Astrocyte (in vitro differentiated cells and primary cell): Measurements from ENCODE around the gene EPS8.

ENCODE experiments used
- EZH2 ChIP-seq: IDR thresholded peaks from 2 replicates; pipeline ENCODE4 v1.6.1; 2012; ENCODE audit warnings: mild to moderate bottlenecking, low read length, inconsistent platforms; ENCODE audit not compliant: insufficient read depth
- TF ChIP-seq, protein P1 (sequence below): IDR thresholded peaks from 2 replicates; pipeline ENCODE4 v1.5.1; 2011; ENCODE audit warnings: low read depth, mild to moderate bottlenecking, inconsistent platforms, low read length, moderate library complexity; ENCODE audit not compliant: insufficient read depth

DNA sequence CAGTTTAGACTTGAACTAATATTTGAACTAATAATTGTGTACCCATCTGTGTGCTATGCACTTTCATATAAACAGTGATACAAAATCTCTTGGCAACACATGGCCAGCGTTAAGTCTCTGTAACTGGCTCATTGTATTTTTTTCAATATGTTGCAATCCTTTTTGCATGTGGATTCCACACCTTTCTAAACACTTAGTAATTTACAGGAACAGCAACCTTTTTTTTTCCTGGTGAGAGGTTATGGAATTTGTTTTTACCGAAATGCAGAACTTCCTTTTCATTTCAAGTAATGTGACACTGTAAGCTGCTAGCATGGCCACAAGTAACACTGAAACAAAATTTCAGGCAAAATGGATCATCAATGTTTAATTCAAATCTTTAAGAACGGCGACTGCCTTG, 45.4 kb upstream of the EPS8 start:
- no peak for TF ChIP-seq EZH2
- TF ChIP-seq, protein P1, sequence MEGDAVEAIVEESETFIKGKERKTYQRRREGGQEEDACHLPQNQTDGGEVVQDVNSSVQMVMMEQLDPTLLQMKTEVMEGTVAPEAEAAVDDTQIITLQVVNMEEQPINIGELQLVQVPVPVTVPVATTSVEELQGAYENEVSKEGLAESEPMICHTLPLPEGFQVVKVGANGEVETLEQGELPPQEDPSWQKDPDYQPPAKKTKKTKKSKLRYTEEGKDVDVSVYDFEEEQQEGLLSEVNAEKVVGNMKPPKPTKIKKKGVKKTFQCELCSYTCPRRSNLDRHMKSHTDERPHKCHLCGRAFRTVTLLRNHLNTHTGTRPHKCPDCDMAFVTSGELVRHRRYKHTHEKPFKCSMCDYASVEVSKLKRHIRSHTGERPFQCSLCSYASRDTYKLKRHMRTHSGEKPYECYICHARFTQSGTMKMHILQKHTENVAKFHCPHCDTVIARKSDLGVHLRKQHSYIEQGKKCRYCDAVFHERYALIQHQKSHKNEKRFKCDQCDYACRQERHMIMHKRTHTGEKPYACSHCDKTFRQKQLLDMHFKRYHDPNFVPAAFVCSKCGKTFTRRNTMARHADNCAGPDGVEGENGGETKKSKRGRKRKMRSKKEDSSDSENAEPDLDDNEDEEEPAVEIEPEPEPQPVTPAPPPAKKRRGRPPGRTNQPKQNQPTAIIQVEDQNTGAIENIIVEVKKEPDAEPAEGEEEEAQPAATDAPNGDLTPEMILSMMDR: no peak
